Esophagus squamous epithelium (tissue), 5 donors: ENCODE results near the gene ZNF597. TPM values are rescaled to one million over a fixed set of nuclear protein-coding genes. Genes with fewer than 3 reads are reported as not detected.

ENCODE experiments used
- DNase-seq: peaks from one replicate; lab custom pipeline; 2025; lab: John Stamatoyannopoulos, UW
- H3K27ac ChIP-seq, 4 donors: fragments of 200-600 bp; sonication (generic); one replicate each; pipeline ENCODE4 v1.5.1; 2016 to 2019; ENCODE audit warnings: mild to moderate bottlenecking in 1 of 4
- H3K27me3 ChIP-seq, 4 donors: fragments of 200-600 bp; sonication (generic); 1 replicate in 3 of 4; 2 replicates in 1 of 4; pipeline versions ENCODE4 v1.5.1 to v1.6.0; 2017 to 2021; ENCODE audit warnings: antibody characterized with exemption in 1 of 4
- H3K36me3 ChIP-seq, 3 donors: fragments of 200-600 bp; sonication (generic); one replicate each; pipeline ENCODE4 v1.5.1; 2016 to 2019
- H3K4me1 ChIP-seq, 3 donors: fragments of 200-600 bp; sonication (generic); one replicate each; pipeline ENCODE4 v1.5.1; 2017 to 2019
- H3K4me3 ChIP-seq, 4 donors: fragments of 200-600 bp; sonication (generic); 1 replicate in 3 of 4; 2 replicates in 1 of 4; pipeline ENCODE4 v1.5.1; 2016 to 2019; ENCODE audit warnings: mild to moderate bottlenecking in 2 of 4, moderate library complexity in 1 of 4
- H3K9me3 ChIP-seq, 3 donors: fragments of 200-600 bp; sonication (generic); one replicate each; pipeline ENCODE4 v1.5.1; 2016 to 2019
- CTCF ChIP-seq, 6 experiments: fragments of 450-650 bp in 4 of 6; fragments of 200-600 bp in 2 of 6; sonication (generic) in 2 of 6; IDR thresholded peaks; one replicate each; pipeline ENCODE4 v1.5.1; 2016 to 2019; ENCODE audit warnings: antibody characterized with exemption in 6 of 6, mild to moderate bottlenecking in 4 of 6, moderate library complexity in 4 of 6
- POLR2A ChIP-seq, 4 donors: fragments of 450-650 bp; IDR thresholded peaks; one replicate each; pipeline ENCODE4 v1.6.1; 2017; ENCODE audit warnings: antibody characterized with exemption in 4 of 4, mild to moderate bottlenecking in 4 of 4, moderate library complexity in 3 of 4
- WGBS, 2 donors: methylation state at CpG; one replicate each; pipeline ENCODE4 v1.1.5; 2018; 5-methylcytosine and 5-hydroxymethylcytosine counted together
- intact Hi-C: fragments of 100-400 bp; cut with DNase I; formaldehyde crosslinking; loops from one replicate; pipeline ENCODE4 v1.15.0; 2022
- total RNA-seq, 4 donors: library from RNA; depleted of rRNA; stranded (reverse); fragments of >200 nt; gene quantifications; one replicate each; pipeline ENCODE4 v1.1.0, GENCODE V29; 2016
- donor health status: DM: yes; HTN: yes; CAD: no.

Gene ZNF597
- total RNA-seq, result 1 to 10 TPM in 3 of 4 donors, under 1 TPM in 1; 0.68 to 2.1 (median 1.0) TPM

DNA sequence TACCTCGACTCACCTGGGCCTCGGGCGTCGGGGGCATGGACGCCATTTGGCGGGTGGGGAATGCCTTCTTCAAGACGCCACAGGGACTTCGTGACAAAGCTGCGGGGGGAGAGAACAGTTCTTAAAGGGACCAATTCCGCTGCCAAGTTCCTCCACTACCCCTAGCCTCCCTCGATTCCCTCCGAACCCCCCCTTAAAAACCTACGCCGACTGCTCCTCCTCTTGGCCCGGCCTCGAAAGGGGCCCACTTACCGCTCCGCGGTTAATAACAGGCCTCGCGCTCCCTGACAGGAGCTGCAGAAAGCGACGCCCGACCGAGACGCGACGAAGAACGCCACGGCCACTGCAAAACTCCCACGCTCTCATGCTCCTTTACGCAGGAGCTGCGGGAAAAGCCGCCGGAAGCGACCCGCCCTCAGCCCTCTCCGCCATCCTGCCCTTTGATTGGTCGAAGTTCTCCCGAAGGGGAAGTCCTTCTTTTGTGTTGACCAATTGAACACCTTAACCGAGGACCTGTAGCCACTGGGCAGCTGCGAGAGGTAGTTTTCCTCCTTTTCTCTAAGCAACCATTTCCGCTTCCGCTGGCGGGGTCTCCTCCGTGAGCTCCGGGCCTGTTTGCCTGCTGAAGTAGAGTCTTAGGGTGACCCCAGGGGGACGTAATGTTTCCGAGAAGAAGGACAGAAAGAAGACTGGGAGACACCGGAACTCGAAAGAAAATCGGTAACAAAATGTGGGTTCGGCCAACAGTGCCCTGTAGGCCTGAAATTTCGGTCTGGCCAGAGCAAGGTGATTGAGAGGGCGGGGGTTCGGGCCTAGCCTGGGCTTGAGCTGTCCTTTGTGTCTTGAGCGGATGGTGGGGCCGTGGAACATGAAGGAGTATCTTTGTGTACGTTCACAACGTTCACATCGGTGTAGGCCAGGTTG lies at the start of gene ZNF597, which contains the start of gene NAA60:
ZNF597 (minus strand) TSS at position 397 of the 924 bp plus-strand sequence; CDS start at position 46, 351 bp downstream.
NAA60 (plus strand) TSS at position 573 of the 924 bp plus-strand sequence. CDS start 32,548 bp downstream, outside the sequence.
- Histone ChIP-seq H3K36me3 (peaks cover 0 to 38% (median 0%) of the 10 kb centered on the region in 3 donors), H3K4me1 (peaks cover 0 to 21% (median 6%) of the 10 kb centered on the region in 3 donors), H3K4me3 (peak within 1 kb of the TSS; percentile 50 to 73 (median 56)), H3K9me3 (peaks cover 0 to 27% (median 6%) of the 10 kb centered on the region in 3 donors), H3K27ac (peak within 1 kb of the TSS; percentile 77 to 83 (median 82)), H3K27me3 (no peaks in the 10 kb centered on the region)
- 36 to 50% methylated on average over 14 to 40 of the region's 61 CpGs for whole genome bisulfite sequencing, 2 donors
- no peak for DNase-seq
- TF ChIP-seq POLR2A (IDR thresholded peaks at IDR 0.05) (no peak), CTCF (IDR thresholded peaks at IDR 0.05) (no peak)
- intact Hi-C loops, result no loop called here

- intact Hi-C loops, result no loop called here
- H3K9me3 ChIP-seq, result no peaks in the 10 kb centered on the region
- no peak overlapping the region for H3K27ac ChIP-seq
- TF ChIP-seq POLR2A (IDR thresholded peaks at IDR 0.05) (no peak), CTCF (IDR thresholded peaks at IDR 0.05) (no peak)
- peaks cover 0 to 14% (median 0%) of the 10 kb centered on the region in 3 donors for H3K4me1 ChIP-seq
- H3K27me3 ChIP-seq, result no peaks in the 10 kb centered on the region
- DNase-seq, result no peak
- 94 to 100% methylated on average over 1 to 3 of the region's 10 CpGs for WGBS, 2 donors
- peaks cover 0 to 9% (median 0%) of the 10 kb centered on the region in 3 donors for H3K36me3 ChIP-seq
- no peak overlapping the region for H3K4me3 ChIP-seq
Observed at GRCh38 chr16:3492356-3492755, 49.1 kb upstream of the ZNF597 start.

DNA sequence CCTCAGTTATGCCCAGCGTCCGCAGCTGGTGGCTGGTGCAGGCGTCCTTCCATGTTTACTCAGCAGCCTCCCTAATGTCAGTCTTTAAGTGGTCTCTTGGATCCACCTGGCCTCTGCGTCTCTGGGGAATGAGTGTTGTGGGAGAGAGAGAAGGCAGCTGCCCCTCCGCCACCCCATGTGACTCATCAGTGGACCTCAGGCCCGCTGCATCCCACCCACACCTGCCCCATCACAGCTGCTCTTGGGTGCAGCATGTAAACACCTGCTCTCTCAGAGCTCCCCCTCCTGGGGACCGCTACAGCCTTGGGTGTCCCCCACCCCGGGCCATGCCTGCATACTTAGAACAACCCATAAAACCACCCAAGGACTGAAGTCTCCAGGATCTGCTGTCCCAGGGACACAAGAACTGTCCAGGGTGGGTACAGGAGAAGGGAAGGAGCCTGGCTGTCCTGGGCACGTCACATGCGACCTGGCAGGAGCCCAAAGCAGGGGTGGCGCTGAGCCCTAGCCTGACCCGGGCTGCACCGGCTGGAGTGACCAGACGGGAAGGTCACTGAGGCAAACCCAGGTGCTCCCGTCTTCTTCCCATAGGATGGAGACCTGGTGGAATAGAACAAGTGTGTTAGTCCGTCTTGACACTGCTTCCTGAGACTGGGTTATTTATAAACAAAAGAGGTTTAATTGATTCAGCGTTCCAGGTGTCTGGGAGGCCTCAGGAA lies 47.8 kb upstream of the ZNF597 start:
- H3K9me3 ChIP-seq, result no peaks in the 10 kb centered on the region
- intact Hi-C loops, result no loop called here
- DNase-seq, result no peak
- H3K4me3 ChIP-seq, result no peak overlapping the region
- 54 to 63% methylated on average over 12 to 13 of the region's 17 CpGs for WGBS, 2 donors
- no peak overlapping the region for H3K27ac ChIP-seq
- no peaks in the 10 kb centered on the region for H3K27me3 ChIP-seq
- peaks cover 1 to 21% (median 9%) of the 10 kb centered on the region in 3 donors for H3K36me3 ChIP-seq
- no peak for TF ChIP-seq POLR2A (IDR thresholded peaks at IDR 0.05)
- H3K4me1 ChIP-seq, result peaks cover 0 to 14% (median 0%) of the 10 kb centered on the region in 3 donors

GRCh38 chr16:3488801-3489200 lies 45.5 kb upstream of the ZNF597 start:
- Histone ChIP-seq H3K36me3 (peaks cover 19 to 44% (median 32%) of the 10 kb centered on the region in 3 donors), H3K9me3 (no peaks in the 10 kb centered on the region), H3K4me3 (no peak overlapping the region), H3K27ac (no peak overlapping the region), H3K27me3 (no peaks in the 10 kb centered on the region), H3K4me1 (peaks cover 0 to 14% (median 0%) of the 10 kb centered on the region in 3 donors)
- no peak for DNase-seq
- intact Hi-C loops, result no loop called here
- TF ChIP-seq CTCF (IDR thresholded peaks at IDR 0.05) (no peak), POLR2A (IDR thresholded peaks at IDR 0.05) (no peak)
- 68 to 79% methylated on average over 9 of the region's 13 CpGs for WGBS, 2 donors

DNA sequence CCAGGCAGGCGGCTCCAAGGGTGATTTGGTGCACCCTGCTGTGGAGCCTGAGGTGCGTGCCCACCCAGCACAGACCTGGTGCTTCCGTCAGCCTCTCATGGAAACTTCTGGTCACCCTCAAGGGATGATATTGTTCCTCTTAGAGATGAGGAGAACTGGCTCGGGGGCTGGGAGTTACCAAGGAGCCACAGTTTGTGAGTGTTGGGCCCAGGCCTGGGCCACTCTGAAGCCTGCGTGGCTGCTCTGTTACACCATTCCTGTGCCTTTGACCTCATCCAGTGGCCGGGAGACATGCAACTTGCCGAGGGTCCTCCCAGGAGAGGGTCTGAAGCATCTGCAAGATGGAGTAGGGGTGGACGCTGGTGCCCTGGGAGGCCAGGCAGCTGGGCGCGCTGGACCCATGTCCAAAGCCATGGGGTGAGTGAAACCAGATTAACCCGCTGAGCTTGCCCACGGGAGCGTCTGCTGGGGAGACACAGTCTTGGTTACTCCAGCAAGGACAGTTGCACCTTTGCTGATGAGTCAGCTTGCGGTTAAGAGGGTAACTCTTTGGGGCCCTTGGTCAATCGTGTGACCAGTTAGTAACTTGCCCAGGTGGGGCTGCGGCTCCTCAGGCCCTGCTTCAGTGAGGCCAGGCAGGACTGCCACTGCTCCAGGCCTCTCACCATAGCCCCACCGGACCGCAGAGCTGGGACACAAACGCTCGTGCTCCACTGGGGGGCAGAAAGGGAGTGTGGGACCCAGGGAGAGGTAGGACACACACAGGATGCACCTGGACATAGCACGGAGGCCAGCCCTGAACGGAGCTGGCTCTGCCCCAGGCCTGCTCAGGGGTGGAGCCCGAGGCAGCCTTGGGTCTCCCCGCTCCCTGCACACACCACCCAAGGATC lies 44.5 kb upstream of the ZNF597 start:
- intact Hi-C loops, result no loop called here
- Histone ChIP-seq H3K27me3 (no peaks in the 10 kb centered on the region), H3K4me1 (peaks cover 0 to 7% (median 0%) of the 10 kb centered on the region in 3 donors), H3K9me3 (no peaks in the 10 kb centered on the region), H3K27ac (no peak overlapping the region), H3K4me3 (no peak overlapping the region), H3K36me3 (peaks cover 26 to 54% (median 42%) of the 10 kb centered on the region in 3 donors)
- TF ChIP-seq CTCF (IDR thresholded peaks at IDR 0.05) (no peak), POLR2A (IDR thresholded peaks at IDR 0.05) (no peak)
- 81 to 95% methylated on average over 7 to 8 of the region's 24 CpGs for WGBS, 2 donors
- DNase-seq, result no peak
